Activated CD8-positive, alpha-beta memory T cell treated with anti-CD3 and anti-CD28 coated beads for 4 hours (primary cell): ENCODE measurements around the gene YPEL4.
"Not testable (repeated sequence)": the region's sequence is repeated elsewhere in the genome, so short reads cannot be mapped to it uniquely, and the experiment has no call there.

Source experiments
- DNase-seq, 2 donors: peaks; one replicate each; pipeline ENCODE4 v3.0.0-alpha.2; 2020; ENCODE audit warnings: low read depth in 2 of 2

The YPEL4 gene, protein sequence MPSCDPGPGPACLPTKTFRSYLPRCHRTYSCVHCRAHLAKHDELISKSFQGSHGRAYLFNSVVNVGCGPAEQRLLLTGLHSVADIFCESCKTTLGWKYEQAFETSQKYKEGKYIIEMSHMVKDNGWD

DNA sequence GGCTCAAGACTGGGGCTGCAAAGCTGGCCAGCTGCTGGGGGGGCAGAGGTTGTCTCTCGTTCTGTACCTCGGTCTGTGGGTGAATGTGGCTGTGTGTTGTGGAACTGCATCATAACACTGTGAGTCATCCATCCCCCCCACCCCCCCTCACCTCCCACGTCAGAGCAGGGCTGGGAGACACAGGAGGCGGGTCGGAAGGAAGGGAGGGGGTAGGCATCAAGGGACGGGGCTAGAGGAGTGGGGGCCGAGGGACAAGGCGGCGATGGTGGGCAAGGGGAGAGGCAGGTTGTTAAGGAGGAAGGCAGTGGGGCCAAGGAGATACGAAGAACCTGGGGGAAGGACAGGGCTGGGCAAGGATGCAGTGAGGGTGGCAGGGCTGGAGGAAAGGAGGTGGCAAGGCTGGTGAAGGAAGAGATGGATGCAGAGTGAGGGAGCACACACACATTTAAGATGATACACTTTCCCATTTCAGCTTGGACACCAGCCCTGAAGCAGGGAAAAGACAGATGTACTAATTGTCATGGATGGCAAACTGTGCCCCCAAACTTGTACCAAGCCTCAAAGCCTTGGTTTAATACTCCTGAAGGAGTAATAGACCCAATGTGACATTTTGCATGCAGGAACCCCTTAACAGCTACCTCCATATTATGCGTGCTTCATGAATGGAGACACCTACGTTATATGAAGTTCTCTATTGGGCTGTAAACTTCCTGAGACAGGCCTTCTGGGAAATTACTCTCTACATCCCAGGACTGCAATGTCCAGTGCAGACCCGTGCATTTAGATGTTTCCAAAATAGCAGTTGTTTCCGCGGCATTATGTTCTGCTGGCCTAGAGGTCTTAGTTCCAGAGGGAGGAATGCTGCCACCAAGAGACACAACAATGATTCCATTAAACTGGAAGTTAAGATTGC lies at the start of gene YPEL4:
Gene YPEL4 (minus strand): TSS at position 87 of the 913 bp plus-strand sequence. CDS start 2,805 bp downstream, outside the sequence.
- DNase-seq, result peak; percentile 38 to 43

DNA sequence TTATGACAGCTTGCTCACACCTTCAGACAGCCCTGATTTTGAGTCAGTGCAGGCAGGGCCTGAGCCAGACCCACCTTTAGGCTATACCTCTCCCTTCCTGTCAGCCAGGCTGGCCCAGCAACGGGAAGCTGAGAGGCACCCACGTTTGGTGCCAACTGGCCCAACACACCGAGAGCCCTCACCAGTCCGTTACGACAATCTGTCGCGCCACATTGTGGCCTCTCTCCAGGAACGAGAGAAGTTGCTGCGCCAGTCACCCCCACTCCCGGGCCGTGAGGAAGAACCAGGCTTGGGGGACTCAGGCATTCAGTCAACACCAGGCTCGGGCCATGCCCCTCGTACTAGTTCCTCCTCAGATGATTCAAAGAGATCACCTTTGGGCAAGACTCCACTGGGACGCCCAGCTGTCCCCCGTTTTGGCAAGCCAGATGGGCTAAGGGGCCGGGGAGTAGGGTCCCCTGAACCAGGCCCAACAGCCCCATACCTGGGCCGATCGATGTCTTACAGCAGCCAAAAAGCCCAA lies 49.2 kb upstream of the YPEL4 start:
- no peak for DNase-seq

DNA sequence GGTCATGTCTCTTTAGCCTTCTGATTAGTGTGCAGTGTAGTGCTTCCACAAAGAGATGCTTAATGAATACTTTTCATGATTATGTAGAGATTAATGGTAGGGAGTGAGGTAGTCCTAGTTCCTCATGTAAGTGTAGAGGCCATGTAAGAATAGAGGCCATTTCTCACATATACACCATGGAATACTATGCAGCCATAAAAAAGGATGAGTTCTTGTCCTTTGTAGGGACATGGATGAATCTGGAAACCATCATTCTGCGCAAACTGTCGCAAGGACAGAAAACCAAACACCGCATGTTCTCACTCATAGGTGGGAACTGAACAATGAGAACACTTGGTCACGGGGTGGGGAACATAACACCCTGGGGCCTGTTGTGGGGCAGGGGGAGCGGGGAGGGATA lies 40.8 kb upstream of the YPEL4 start:
- DNase-seq, result not testable (repeated sequence)

DNA sequence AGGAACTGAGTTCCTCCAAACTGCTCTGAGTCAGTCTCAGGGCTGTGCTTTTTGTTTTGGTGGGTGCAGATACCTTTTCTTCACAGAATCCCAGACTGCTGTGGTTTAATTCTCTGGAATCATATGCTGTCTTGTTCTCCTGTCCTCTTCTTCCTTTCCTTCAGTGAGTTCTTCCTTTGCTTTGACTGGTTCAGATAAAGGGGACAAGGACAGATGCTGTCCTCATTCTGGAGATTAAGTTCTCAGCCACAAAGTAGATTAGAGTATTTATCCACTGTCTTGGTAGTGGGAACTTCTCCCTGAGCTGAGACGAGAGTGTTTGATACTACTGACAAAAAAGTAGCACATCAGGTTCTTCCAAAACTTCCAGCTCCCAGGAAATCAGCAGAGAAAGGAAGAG lies 31.5 kb upstream of the YPEL4 start:
- DNase-seq, result no peak

DNA sequence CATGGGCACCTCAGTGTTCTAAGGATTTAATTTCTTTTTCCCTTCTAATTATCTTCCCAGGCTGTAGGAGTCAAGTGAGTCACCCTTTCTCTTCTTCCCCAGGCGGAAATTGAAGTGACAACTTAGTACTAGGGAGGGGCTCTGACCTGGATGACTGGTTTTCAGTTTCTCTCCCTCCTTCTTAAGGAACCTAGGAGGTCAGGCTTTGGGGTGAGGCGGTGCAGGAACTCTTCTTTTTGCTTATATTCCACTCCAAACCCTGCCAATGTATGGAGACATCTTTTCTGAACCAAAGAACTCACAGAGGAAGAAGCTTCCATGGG lies 30.8 kb upstream of the YPEL4 start:
- DNase-seq, result no peak

DNA sequence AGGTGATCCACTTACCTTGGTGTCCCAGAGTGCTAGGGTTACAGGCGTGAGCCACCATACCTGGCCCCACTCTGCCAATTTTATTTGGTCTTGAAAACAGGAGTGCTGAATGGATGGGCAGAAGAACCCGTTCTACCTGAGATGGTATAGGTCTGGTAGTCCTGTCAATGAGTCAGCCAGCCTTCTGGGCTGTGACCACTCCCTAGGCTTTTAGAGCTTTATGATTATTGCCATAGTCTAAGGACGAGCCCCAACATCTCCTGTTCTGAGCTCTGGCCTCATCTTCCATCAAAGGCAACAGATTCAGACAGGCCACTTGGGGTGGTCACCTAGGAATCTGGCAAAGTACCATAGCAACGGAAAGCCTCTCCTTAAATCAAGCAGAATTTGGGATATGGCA lies 29.7 kb upstream of the YPEL4 start:
- DNase-seq, result no peak

DNA sequence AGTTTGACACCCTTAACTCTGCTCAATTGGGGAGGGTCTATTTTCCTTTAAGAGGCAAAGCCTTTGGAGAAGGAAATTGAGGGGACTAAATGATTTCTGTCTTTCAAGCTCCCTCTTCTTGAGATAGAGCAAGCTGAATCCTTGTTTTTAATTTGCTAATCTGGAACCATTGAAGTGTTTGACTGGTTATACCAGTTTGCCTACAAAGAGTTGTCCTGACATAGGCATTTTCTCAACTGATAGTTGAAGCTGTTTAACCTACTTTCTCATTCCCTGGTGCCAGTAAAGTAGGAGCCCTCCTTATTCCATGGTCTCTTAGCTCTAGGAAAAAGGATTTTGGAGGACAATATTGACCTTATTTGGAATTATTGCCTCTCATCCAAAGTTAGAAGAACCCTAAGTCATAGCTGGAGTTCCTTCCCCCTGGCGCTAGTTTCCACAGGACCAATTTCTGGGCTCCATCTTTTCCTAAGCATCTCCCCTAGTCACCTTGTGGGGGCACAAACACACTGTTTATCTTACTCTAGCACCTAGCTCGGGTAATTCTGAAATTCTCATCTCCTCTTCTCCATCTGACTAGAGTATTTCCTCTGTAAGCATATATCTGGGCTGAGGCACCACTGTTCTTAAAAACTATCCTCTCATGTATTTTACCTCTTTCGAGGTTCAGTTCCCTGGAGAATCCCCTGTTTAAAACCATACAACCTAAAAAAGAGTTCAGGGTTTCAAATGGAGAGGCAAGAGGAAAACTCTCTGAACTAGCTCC lies 25.6 kb upstream of the YPEL4 start:
- DNase-seq, result no peak

DNA sequence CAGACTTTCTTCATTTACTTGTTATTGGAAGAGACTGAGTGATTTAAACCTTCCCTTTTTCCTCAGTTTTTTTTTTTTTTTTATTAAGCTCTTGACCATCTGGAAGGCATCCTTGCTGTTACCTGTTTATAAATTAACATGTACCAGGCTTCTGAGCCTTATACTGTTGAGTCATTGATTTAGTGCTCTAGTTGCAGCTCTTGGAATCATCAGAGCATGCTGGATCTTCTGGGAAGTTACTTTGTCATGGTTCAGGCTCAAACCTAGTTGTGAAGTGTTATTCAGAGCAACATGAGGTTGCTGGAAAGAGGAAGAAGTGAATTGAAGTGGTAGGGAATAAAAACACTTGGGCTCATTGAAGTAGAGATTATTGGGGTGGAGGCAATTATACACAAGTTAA lies 24.5 kb upstream of the YPEL4 start:
- no peak for DNase-seq

DNA sequence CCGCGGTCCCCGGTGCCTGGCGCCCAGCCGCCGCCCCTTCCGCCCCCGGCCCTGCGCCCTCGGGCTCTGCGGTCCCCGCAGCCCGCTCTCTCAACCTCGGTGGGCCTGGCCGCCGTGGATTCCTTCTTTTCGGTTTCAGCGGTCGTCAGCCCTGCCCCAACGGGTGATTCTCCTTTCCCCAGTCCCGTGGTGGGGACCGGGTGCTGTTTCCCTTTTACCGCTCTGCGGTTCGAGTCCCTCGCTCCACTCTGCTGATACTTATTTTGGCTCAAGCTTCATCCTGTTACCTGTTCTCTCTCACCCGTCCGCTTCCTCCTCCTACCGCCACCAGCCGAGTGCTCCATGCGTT lies 18.7 kb upstream of the YPEL4 start:
- no peak for DNase-seq

DNA sequence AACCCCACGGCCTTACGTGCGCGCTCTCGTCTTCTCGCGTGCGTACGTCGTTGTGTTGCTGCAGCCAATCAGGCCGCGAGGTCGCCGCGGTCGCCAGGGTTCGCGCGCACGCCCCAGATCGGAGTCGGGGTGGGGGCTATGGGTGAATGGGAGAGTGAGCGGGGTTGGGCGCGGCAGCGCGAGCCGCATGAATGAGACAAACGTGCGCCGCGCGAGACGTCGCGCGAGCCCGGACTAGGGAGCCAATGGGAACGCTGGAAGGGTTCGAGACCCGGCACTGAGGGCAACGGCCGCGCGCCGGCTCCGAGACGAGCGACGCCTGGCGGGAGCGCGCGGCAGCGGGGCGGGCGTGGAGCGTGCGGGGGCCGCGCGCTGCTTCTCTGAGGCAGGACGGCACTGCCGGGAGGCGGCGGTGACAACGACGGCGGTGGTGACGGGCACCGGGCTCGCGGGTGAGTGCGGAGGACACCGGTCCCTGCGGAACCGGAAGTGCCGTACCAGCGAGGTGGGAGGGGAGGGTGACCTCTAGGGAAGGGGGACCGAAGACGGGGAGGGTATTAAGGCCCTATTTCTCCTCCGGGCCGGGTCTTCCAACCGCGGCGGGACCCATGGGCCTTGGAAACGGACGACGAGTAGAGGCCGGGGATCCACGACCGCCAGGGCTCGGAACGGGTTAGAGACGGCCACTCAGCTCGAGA lies 18.2 kb upstream of the YPEL4 start, which contains the start of gene ZDHHC5:
Gene ZDHHC5 (plus strand): TSS at position 379 of the 698 bp plus-strand sequence. CDS start 4,977 bp downstream, outside the sequence.
- peak; percentile 99 for DNase-seq

DNA sequence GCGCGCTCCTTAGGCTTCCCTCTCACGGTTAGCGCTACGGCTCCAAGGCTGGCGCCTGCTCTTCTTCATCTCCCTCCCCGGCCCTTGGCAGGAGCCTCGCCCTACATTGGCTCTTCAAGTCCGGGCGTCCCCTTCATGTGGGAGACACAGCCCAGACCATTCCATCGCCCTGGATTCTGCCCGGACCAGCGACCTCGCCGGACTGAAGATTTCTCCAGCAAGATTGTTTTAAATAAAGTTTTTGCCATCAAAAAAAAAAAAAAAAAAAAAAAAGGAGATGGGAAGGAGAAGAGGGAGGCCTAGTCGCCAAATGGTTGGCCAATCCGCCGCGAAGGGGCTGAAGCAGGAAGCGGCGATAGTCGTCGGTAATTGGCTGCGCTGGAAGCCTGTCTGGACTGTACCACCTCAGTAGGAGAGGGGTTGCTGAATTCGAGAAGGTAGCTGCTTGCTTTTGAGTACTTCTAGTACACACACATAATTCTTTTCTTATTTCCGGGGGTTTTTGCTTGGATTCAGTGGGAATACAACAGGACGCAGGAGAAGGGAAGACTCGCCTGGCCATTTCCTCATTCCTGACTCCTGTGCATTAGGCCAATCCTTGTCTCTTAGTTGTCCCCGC lies 17.5 kb upstream of the YPEL4 start:
- peak; percentile 81 to 94 for DNase-seq

DNA sequence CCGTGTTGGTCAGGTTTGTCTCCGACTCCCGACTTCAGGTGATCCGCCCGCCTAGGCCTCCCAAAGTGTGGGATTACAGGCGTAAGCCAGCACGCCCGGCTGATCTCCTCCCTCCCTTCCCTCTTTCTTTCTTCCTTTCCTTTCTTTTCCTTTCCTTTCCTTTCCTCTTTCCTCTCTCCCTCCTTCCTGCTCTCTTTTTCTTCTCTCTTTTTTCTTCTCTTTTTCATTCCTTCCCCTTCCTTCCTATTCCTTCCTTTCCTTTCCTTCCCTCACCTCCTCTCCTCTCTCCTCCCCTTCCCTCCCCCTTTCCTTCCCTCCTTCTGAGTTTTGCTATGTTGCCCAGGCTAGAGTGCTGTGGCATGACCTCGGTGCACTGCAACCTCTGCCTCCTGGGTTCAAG lies 14.3 kb upstream of the YPEL4 start:
- no peak for DNase-seq

DNA sequence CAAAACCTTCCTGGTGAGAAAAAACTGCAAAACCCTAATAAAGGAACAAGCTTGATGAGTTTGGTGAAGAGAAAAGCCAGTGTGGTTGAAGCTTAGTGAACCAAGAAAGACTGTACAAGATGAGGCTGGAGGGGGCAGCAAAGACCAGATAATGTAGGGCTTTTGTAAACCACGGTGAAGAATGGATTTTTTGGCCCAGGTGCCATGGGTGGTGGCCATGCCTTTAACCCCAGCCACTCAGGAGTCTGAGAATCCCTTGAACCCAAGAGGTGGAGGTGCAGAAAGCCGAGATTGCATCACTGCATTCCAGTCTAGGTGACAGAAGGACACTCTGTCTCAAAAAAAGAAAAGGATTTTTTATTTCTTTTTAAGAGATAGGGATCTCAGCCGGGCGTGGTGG lies 13.2 kb upstream of the YPEL4 start:
- DNase-seq, result no peak

DNA sequence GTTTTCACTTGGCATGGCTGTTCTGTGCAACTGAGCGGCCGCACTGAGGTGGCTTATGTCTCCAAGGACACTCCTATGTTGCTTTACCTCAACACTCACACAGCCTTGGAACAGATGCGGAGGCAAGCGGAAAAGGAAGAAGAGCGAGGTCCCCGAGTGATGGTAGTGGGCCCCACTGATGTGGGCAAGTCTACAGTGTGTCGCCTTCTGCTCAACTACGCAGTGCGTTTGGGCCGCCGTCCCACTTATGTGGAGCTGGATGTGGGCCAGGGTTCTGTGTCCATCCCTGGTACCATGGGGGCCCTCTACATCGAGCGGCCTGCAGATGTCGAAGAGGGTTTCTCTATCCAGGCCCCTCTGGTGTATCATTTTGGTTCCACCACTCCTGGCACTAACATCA lies 10.0 kb upstream of the YPEL4 start:
- no peak for DNase-seq

DNA sequence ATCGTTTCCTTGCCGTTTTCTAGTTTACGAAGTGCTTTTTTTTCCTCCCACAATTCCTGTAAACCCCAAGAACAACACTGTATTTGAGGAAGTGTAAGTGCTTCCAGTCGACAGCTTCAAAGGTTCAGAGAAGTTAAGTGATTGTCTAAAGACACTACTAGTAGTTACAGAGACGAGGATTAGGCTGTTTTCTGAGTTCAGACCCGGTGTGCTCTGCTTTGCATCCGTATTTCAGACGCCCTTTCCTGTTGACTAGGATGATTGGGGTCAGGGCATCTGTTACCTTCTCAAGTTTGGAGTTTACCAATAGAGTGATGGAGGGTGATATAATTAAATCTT lies 8.3 kb upstream of the YPEL4 start:
- DNase-seq, result no peak

DNA sequence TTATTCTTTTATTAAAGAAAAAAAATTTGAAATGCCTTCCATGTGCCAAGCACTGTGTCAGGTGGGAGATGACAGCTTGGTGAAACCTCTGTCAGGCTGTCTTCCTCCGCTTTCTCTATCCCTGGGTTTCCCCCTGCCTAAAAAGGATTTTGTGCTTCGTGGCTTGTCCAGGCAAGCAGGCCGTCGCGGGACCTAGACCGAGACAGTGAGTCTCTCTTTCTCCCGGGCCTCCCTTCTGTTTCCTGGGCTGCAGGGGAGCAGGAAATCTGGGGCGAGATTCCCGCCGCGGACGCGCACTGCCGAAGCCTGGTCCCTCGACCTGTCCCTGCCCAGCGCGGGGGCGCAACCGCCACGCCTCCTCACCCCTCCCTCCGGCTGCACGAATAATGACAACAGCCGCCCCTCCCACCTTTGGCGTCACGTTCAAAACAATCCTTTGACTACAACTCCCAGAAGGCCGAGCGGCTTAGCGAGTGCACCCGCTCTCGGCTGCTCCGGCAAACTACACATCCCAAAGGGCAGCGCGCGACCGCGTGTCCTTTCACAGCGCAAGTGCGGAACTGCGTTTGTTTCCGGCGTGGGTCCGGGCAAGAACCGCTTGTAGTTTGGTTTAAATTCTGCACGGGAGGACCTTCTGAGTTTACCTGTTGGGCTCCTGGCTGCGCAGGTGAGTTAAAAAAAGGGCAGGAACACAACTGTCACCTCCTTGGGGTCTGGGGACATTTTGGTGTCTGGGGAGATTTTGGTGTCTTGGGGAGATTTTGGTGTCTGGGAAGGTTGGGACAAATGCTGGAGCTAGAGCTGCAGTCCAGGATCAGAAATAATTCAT lies 7.7 kb upstream of the YPEL4 start, which contains the start of gene CLP1:
Gene CLP1 (plus strand): TSS at position 569 of the 829 bp plus-strand sequence. CDS start 1,715 bp downstream, outside the sequence.
- DNase-seq, result peak; percentile 99

DNA sequence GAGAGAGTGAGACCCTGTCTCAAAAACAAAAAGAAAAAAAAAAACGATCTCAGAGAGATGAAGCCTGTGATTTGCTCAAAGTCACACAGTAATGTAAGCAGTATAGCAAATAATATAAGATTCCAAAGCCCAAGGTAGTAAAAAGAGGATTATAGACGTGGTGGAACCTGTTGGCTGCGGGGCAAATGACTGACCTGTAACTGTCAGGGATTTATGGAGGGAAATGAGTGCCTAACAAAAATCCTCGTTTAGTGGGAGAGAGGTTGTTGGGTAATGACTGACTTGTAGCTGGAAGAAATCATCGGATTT lies 7.1 kb upstream of the YPEL4 start:
- no peak for DNase-seq

DNA sequence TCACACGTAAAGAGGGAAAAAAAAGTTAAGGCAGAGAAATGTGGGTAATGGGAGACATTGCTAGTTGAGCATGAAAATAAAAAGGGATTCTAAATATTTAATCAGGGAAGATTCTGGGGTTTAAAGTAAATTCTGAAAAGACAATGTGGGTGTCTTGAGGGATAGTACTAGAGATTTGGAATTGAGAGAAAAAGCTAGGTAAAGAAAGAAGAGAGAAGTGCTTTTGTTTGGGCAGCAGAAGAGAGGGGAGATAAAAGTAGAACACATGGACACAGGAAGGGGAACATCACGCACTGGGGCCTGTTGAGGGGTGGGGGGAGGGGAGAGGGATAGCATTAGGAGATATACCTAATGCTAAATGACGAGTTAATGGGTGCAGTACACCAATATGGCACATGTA lies 3.5 kb upstream of the YPEL4 start:
- no peak for DNase-seq

DNA sequence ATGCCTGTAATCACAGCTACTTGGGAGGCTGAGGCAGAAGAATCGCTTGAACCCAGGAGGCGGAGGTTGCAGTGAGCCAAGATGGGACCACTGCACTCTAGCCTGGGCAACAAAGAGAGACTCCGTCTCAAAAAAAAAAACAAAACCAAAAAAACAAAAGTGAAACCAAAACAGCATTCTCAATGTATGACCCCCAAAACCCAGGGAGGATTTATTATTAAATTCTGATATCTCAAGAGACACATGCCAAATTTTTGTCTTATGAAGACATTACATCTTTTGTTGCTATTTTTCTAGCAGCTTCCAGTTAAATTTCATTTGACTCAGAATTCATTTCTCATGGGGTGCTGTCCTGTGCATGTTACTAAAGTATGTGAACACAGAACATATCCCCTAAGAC lies 3.0 kb upstream of the YPEL4 start:
- DNase-seq, result no peak

DNA sequence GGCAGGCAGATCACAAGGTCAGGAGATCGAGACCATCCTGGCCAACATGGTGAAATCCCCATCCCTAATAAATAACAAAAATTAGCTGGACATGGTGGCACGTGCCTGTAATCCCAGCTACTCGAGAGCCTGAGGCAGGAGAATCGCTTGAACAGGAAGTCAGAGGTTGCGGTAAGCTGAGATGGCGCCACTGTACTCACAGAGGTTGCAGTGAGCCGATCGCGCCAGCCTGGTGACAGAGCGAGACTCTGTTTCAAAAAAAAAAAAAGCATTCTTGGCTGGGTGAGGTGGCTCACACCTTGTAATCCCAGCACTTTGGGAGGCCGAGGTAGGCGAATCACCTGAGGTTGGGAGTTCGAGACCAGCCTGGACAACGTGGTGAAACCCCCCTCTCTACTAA lies 2.5 kb upstream of the YPEL4 start:
- DNase-seq, result not testable (repeated sequence)

DNA sequence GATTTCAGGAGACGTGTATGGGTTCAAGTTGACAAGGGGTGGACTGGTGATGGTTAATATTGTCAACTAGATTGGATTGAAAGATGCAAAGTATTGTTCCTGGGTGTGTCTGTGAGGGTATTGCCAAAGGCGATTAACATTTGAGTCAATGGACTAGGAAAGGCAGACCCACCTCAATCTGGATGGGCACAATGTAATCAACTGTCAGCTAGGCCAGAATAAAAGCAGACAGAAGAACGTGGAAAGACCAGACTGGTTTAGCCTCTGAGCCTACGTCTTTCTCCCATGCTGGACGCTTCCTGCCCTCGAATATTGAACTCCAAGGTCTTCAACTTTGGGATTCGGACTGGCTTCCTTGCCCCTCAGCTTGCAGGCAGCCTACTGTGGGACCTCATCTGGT lies 1.7 kb upstream of the YPEL4 start:
- DNase-seq, result no peak
